ENCODE measurements around the gene NR5A2. TPM values are rescaled to one million over a fixed set of nuclear protein-coding genes. Genes with fewer than 3 reads are reported as not detected.
"Not testable (repeated sequence)": the region's sequence is repeated elsewhere in the genome, so short reads cannot be mapped to it uniquely, and the experiment has no call there.

Gene NR5A2
- total RNA-seq, 1 donor from 2014 or later = 9.6 TPM

GRCh38 chr1:200162258-200162657 lies 134.7 kb downstream of the NR5A2 start:
- no peak for DNase-seq (ENCODE audit: low spot score)

GRCh38 chr1:200162877-200163276 lies 135.4 kb downstream of the NR5A2 start:
- DNase-seq (ENCODE audit: low spot score) = no peak

GRCh38 chr1:200163911-200164310 lies 136.4 kb downstream of the NR5A2 start:
- no peak for DNase-seq (ENCODE audit: low spot score)

GRCh38 chr1:200165493-200166220 lies 138.1 kb downstream of the NR5A2 start:
- DNase-seq (ENCODE audit: low spot score) = no peak

GRCh38 chr1:200166411-200166810 lies 138.9 kb downstream of the NR5A2 start:
- DNase-seq (ENCODE audit: low spot score) = no peak

GRCh38 chr1:200168926-200169325 lies 141.4 kb downstream of the NR5A2 start:
- no peak for DNase-seq (ENCODE audit: low spot score)

GRCh38 chr1:200172311-200172710 lies 144.8 kb downstream of the NR5A2 start:
- no peak for DNase-seq (ENCODE audit: low spot score)

GRCh38 chr1:200173097-200173618 lies 145.6 kb downstream of the NR5A2 start:
- no peak for DNase-seq (ENCODE audit: low spot score)

- no peak for DNase-seq (ENCODE audit: low spot score)
These were observed 147.2 kb downstream of the NR5A2 start for GRCh38 chr1:200174525-200175295.

- DNase-seq (ENCODE audit: low spot score) = no peak
These were observed 148.7 kb downstream of the NR5A2 start for GRCh38 chr1:200176181-200176580.

- no peak for DNase-seq (ENCODE audit: low spot score)
These were observed 149.3 kb downstream of the NR5A2 start for GRCh38 chr1:200176798-200177197.

- no peak for DNase-seq (ENCODE audit: low spot score)
These were observed 150.8 kb downstream of the NR5A2 start for GRCh38 chr1:200178340-200178739.

- DNase-seq (ENCODE audit: low spot score) = no peak
These were observed 151.7 kb downstream of the NR5A2 start for GRCh38 chr1:200179126-200179780.

GRCh38 chr1:200179781-200180160 lies 152.3 kb downstream of the NR5A2 start:
- no peak for DNase-seq (ENCODE audit: low spot score)

GRCh38 chr1:200180821-200181220 lies 153.3 kb downstream of the NR5A2 start:
- no peak for DNase-seq (ENCODE audit: low spot score)

- no peak for DNase-seq (ENCODE audit: low spot score)
These were observed 154.4 kb downstream of the NR5A2 start for GRCh38 chr1:200181861-200182260.

- no peak for DNase-seq (ENCODE audit: low spot score)
These were observed 155.2 kb downstream of the NR5A2 start for GRCh38 chr1:200182701-200183100.

- DNase-seq (ENCODE audit: low spot score) = no peak
These were observed 156.1 kb downstream of the NR5A2 start for GRCh38 chr1:200183637-200184036.

- DNase-seq (ENCODE audit: low spot score) = no peak
These were observed 156.7 kb downstream of the NR5A2 start for GRCh38 chr1:200184196-200184595.

- not testable (repeated sequence) for DNase-seq (ENCODE audit: low spot score)
These were observed 157.7 kb downstream of the NR5A2 start for GRCh38 chr1:200185191-200185590.

GRCh38 chr1:200187332-200187731 lies 159.8 kb downstream of the NR5A2 start:
- DNase-seq (ENCODE audit: low spot score) = not testable (repeated sequence)

GRCh38 chr1:200191993-200192392 lies 164.5 kb downstream of the NR5A2 start:
- DNase-seq (ENCODE audit: low spot score) = no peak

Data from mesenteric fat pad (tissue), 1 donor.